Heart right ventricle (tissue), 16 donors: ENCODE results near the gene CAMP. TPM values are rescaled to one million over a fixed set of nuclear protein-coding genes. Genes with fewer than 3 reads are reported as not detected.
A peak's percentile ranks its signal among the peaks of the same experiment; 100 is the strongest.
"Not testable (repeated sequence)": the region's sequence is repeated elsewhere in the genome, so short reads cannot be mapped to it uniquely, and the experiment has no call there.

Source experiments
- ATAC-seq, 8 donors: fragments of 200-7000 bp; cut with Tn5 transposase; one replicate each; pipeline ENCODE4 v1.9.1; 2020; ENCODE audit warnings: mild to moderate bottlenecking in 8 of 8, moderate library complexity in 8 of 8, moderate number of reproducible peaks in 1 of 8
- DNase-seq, 2 donors: peaks; one replicate each; pipeline ENCODE4 v3.0.0-alpha.2; 2020
- H3K27ac ChIP-seq, 10 donors: fragments of 200-600 bp; sonication (generic) in 2 of 10; one replicate each; pipeline versions ENCODE4 v1.5.0 to v1.8.0; 2020 to 2022; ENCODE audit warnings: mild to moderate bottlenecking in 3 of 10
- H3K27me3 ChIP-seq, 7 donors: fragments of 200-600 bp; one replicate each; pipeline ENCODE4 v1.8.0; 2021 to 2022; ENCODE audit warnings: mild to moderate bottlenecking in 2 of 7
- H3K36me3 ChIP-seq, 9 donors: fragments of 200-600 bp; sonication (generic) in 1 of 9; one replicate each; pipeline versions ENCODE4 v1.5.0 to v1.8.0; 2020 to 2022; ENCODE audit warnings: mild to moderate bottlenecking in 2 of 9
- H3K4me1 ChIP-seq, 9 donors: fragments of 200-600 bp; sonication (generic) in 1 of 9; one replicate each; pipeline versions ENCODE4 v1.5.0 to v1.8.0; 2020 to 2022; ENCODE audit warnings: mild to moderate bottlenecking in 4 of 9
- H3K4me3 ChIP-seq, 10 donors: fragments of 200-600 bp; sonication (generic) in 2 of 10; one replicate each; pipeline versions ENCODE4 v1.5.0 to v1.8.0; 2020 to 2022; ENCODE audit warnings: mild to moderate bottlenecking in 7 of 10, moderate library complexity in 2 of 10
- H3K9me3 ChIP-seq, 11 donors: fragments of 200-600 bp in 10 of 11; sonication (generic) in 2 of 11; one replicate each; pipeline versions ENCODE4 v1.5.0 to v1.8.0; 2013 to 2022; ENCODE audit warnings: mild to moderate bottlenecking in 2 of 11, control low read depth in 1 of 11, moderate library complexity in 1 of 11
- WGBS, 2 donors: extraction: QIAGEN DNeasy Blood & Tissue Kit; methylation state at CpG; one replicate each; pipeline ENCODE4 v1.1.7; 2013; ENCODE audit warnings: inconsistent platforms in 1 of 2; 5-methylcytosine and 5-hydroxymethylcytosine counted together
- intact Hi-C, 10 donors: fragments of 100-400 bp; cut with DNase I; formaldehyde crosslinking; loops; one replicate each; pipeline versions ENCODE4 v1.11.1 to v1.14.2; 2022
- polyA plus RNA-seq, 2 donors: library from polyadenylated mRNA; stranded (reverse); fragments of 200-250 nt; gene quantifications; one replicate each; pipeline ENCODE4 v1.2.3, GENCODE V29; 2013
- total RNA-seq, 10 donors: library from RNA; stranded (reverse); fragmentation: NEBNext Ultra II Directional in 3 of 10; extraction: Animal tissue kit (Norgen Biotek cat#: 25700) in 3 of 10; gene quantifications; one replicate each; pipeline versions ENCODE4 v1.2.1 to v1.2.4, GENCODE V29; 2021 to 2023
- TF ChIP-seq, protein P1 (sequence below), 9 donors: fragments of 200-600 bp; sonication (generic) in 2 of 9; IDR thresholded peaks; one replicate each; pipeline versions ENCODE4 v1.5.0 to v1.8.0; 2021 to 2022; ENCODE audit warnings: antibody characterized with exemption in 9 of 9, mild to moderate bottlenecking in 5 of 9, moderate library complexity in 1 of 9
- donor health status: Arrhythmogenic right ventricular cardiomyopathy.
- donor health status: ischemic (EF 13 %, LVEDD 7.1; RV severe dilation, severe dysfunction).
- donor health status: healthy with polysubstance abuse.
- donor health status: DM: no; HTN: yes; CAD: no.
- donor health status: DM: no; HTN: no; CAD: no.
- donor health status: ischemic (EF 25% LVEDD 6.9; RV normal size, moderate dysfunction).
- donor health status: ischemic (EF 25% LVEDD 5.7; RV mildly dilated, moderate dysfunction).
- donor health status: healthy.
- donor health status: DM: yes; HTN: yes; CAD: no.
- donor health status: Ischemic cardiomyopathy.
- donor health status: ischemic (EF 35%, LVEDD 5.7; RV mildly dilated, moderate dysfunction).
- donor health status: nonischemic (EF 11% LVEDD 7.7; RV severe dilation, severe dysfunction).
- donor health status: DM: yes; HTN: yes; CAD: no.
- donor health status: PGD.
- donor health status: ischemic (EF 29% LVEDD 5.4; RV normal size, mild dysfunction).
- donor health status: nonischemic (EF 23%, LVEDD 6.1; RV moderate dilation, normal function).

Gene CAMP
- total and polyA plus RNA-seq, 12 donors = 0.33 to 4.1 (median 0.76) TPM; not detected in 5

DNA sequence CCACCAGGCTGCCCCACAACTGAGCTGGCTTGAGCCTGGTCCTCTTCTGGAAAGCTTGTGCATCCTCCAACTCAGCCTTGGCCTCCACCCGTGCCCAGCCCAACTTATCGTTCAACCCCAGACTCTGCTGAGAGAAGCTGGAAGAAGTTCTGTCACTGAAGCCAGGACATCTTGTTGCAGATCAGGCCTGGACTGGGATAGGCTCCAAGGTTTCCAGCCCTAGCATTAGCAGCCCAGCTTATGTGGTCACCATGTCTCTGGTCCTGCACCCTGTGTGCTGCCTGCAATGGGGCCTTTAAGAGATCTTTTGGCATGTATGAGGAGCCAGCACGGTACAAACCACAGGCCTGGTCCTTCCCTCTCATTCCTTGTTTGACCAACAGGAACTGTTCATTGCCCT lies 15.2 kb upstream of the CAMP start:
- no peaks in the 10 kb centered on the region for H3K4me1 ChIP-seq
- H3K27ac ChIP-seq = no peak overlapping the region
- no peaks in the 10 kb centered on the region for H3K9me3 ChIP-seq
- TF ChIP-seq, protein P1, sequence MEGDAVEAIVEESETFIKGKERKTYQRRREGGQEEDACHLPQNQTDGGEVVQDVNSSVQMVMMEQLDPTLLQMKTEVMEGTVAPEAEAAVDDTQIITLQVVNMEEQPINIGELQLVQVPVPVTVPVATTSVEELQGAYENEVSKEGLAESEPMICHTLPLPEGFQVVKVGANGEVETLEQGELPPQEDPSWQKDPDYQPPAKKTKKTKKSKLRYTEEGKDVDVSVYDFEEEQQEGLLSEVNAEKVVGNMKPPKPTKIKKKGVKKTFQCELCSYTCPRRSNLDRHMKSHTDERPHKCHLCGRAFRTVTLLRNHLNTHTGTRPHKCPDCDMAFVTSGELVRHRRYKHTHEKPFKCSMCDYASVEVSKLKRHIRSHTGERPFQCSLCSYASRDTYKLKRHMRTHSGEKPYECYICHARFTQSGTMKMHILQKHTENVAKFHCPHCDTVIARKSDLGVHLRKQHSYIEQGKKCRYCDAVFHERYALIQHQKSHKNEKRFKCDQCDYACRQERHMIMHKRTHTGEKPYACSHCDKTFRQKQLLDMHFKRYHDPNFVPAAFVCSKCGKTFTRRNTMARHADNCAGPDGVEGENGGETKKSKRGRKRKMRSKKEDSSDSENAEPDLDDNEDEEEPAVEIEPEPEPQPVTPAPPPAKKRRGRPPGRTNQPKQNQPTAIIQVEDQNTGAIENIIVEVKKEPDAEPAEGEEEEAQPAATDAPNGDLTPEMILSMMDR (IDR thresholded peaks at IDR 0.05) = no peak
- no peaks in the 10 kb centered on the region for H3K27me3 ChIP-seq
- no peak overlapping the region for H3K4me3 ChIP-seq
- H3K36me3 ChIP-seq = no peaks in the 10 kb centered on the region
- DNase-seq = no peak
- ATAC-seq = peak in 3 of 8 donors; percentile 31 to 57 (median 44)
- WGBS, 2 donors = 65 to 75% methylated on average over 3 of the region's 3 CpGs
- intact Hi-C loops = no loop called here

DNA sequence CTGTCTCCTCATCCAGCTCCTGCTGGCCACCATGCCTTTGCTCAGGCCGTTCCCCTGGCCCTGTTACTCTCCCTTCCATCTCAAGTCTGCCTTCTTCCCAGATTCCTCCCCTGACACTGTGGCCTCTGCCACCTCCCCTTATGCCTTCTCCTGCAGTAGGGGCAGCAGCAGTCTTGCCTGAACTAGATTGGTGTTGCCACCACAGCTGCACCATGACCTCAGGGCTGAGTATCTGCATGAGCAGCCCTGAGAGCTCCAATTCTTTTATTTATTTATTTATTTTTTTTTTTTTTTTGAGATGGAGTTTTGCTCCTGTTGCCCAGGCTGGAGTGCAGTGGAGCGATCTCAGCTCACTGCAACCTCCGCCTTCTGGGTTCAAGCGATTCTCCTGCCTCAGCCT lies 13.8 kb upstream of the CAMP start:
- WGBS, 2 donors = 93 to 99% methylated on average over 4 of the region's 4 CpGs
- TF ChIP-seq, protein P1 (IDR thresholded peaks at IDR 0.05) = no peak
- Histone ChIP-seq H3K4me1 (peaks cover 0 to under 1% (median 0%) of the 10 kb centered on the region in 9 donors), H3K27me3 (no peaks in the 10 kb centered on the region), H3K4me3 (no peak overlapping the region), H3K27ac (no peak overlapping the region), H3K9me3 (no peaks in the 10 kb centered on the region), H3K36me3 (no peaks in the 10 kb centered on the region)
- ATAC-seq (no peak), DNase-seq (no peak)
- intact Hi-C loops = no loop called here

DNA sequence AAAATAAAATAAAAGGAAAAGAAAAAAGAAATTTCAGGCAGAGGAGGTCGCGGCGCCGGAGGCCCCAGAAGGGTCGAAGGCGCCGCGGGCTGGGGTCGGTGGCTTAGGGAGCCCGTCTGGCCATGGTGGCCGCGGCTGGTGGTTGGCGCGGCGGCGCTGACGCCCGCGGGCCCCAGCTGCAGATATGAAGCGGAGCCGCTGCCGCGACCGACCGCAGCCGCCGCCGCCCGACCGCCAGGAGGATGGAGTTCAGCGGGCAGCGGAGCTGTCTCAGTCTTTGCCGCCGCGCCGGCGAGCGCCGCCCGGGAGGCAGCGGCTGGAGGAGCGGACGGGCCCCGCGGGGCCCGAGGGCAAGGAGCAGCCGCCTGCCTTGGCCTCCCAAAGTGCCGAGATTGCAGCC lies 12.8 kb upstream of the CAMP start:
- intact Hi-C loops, H3K27ac ChIP-seq, H3K4me3 ChIP-seq, H3K27me3 ChIP-seq, ATAC-seq, H3K9me3 ChIP-seq, H3K36me3 ChIP-seq, DNase-seq: not testable (repeated sequence)
- H3K4me1 ChIP-seq = peaks cover 0 to 11% (median 9%) of the 10 kb centered on the region in 9 donors
- WGBS, 2 donors = 76 to 87% methylated on average over 27 to 30 of the region's 48 CpGs

DNA sequence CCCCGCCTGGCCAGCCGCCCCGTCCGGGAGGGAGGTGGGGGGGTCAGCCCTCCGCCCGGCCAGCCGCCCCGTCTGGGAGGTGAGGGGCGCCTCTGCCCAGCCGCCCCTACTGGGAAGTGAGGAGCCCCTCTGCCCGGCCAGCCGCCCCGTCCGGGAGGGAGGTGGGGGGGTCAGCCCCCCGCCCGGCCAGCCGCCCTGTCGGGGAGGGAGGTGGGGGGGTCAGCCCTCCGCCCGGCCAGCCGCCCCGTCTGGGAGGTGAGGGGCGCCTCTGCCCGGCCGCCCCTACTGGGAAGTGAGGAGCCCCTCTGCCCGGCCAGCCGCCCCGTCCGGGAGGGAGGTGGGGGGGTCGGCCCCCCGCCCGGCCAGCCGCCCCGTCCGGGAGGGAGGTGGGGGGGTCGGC lies 11.5 kb upstream of the CAMP start:
- WGBS, 2 donors = 96 to 98% methylated on average over 8 to 15 of the region's 36 CpGs
- intact Hi-C loops, H3K36me3 ChIP-seq, DNase-seq, H3K27ac ChIP-seq, H3K27me3 ChIP-seq, H3K9me3 ChIP-seq, H3K4me3 ChIP-seq, ATAC-seq: not testable (repeated sequence)
- H3K4me1 ChIP-seq = peaks cover 5 to 22% (median 18%) of the 10 kb centered on the region in 9 donors

DNA sequence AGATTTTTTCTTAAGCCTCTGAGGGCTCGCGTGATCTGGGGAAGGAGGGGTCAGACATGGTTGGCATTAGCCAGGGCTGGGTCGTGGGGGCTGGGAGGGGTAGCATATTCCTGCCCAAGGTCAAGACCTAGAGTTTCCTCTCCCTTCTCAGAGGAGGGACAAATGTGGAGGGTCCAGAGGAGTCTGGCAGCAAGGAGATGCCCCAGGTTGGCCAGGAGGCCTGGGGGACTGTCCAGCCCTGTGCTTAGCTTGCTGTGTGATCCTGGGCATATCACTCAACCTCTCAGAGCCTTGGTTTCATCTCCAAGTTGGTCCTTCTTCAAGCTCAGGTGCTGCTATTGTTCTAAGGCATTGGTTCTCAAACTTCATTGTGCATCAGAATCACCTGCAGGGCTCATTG lies 9.1 kb upstream of the CAMP start:
- TF ChIP-seq, protein P1 (IDR thresholded peaks at IDR 0.05) = no peak
- ATAC-seq (no peak), DNase-seq (no peak)
- WGBS, 2 donors = 93 to 95% methylated on average over 3 of the region's 3 CpGs
- no peaks in the 10 kb centered on the region for H3K9me3 ChIP-seq
- no peak overlapping the region for H3K4me3 ChIP-seq
- no peaks in the 10 kb centered on the region for H3K36me3 ChIP-seq
- intact Hi-C loops = no loop called here
- peaks cover 5 to 28% (median 20%) of the 10 kb centered on the region in 9 donors for H3K4me1 ChIP-seq
- no peak overlapping the region for H3K27ac ChIP-seq
- no peaks in the 10 kb centered on the region for H3K27me3 ChIP-seq
